Measurements from ENCODE around the gene SLC25A11.
"Not testable (repeated sequence)": the region's sequence is repeated elsewhere in the genome, so short reads cannot be mapped to it uniquely, and the experiment has no call there.

The SLC25A11 gene

DNA sequence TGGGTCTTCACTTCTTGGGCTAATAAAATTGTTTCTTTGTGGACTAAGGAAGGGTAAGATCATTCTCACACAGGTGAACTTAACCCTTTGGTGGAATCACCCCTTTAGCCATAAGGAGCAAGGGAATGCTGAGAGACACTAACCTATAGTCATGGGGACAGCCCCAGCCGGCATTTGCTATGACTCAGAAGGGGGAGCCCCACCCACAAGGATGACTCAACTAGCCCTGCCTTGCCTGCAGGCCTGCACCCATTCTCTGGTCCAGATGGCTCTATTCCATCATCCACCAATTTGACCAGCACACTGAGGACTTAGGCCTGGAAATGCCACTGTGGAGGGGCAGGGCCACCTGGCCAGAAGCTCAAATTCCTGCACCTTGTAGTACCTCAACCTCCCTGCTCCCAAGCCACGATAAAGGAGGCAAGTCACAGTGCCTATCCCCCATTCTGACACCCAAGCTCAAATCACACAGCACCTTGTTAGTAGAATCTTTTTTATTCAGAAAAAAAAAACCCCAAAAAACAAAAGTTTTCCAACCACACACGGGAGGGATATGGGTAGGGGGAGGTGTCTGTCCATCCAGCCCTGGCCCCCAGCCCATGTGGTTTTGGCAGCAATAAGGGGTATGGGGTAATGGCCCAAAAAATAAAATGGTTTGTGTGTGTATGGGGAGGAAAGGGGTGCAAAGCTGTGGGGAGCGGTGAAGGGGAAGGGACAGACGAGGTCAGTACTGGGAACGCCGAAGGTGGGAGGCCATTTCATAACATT, 5.5 kb upstream of the SLC25A11 start:
- DNase-seq (ENCODE audit: low read depth, low spot score), result no peak

DNA sequence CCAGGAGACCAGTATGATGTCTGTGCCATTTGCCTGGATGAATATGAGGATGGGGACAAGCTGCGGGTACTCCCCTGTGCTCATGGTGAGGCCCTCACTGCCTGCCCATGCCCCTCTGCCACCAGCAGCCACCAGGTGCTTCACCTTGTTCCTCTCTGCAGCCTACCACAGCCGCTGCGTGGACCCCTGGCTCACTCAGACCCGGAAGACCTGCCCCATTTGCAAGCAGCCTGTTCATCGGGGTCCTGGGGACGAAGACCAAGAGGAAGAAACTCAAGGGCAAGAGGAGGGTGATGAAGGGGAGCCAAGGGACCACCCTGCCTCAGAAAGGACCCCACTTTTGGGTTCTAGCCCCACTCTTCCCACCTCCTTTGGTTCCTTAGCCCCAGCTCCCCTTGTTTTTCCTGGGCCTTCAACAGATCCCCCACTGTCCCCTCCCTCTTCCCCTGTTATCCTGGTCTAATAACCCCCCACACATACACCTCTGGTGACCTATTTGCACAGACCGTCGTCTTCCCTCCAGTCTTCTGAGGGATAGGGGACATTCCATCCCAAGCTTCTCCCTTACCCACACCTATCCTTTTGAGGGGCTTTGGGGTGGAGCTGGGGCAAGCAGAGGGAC, 4.8 kb upstream of the SLC25A11 start:
- DNase-seq (ENCODE audit: low read depth, low spot score), result no peak

DNA sequence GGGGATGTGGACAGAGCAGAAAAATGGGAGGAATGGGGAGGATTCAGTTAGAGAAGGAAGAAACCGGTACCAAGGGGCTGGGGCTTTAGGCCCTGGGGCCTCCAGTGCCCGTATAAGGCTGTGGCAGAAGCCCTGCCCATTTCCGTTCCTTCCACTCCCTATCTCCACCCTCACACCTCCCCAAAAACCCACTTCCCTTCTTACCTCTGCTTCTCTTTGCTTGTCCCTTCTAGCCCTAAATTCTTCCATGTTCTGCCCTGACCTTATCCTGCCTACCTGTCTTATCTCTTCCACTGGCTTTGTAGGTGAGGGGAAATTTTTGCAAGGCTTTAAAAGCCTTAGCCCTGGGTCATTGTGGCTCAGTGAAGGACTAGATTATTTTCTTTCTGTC, 4.3 kb upstream of the SLC25A11 start:
- no peak for DNase-seq (ENCODE audit: low read depth, low spot score)

DNA sequence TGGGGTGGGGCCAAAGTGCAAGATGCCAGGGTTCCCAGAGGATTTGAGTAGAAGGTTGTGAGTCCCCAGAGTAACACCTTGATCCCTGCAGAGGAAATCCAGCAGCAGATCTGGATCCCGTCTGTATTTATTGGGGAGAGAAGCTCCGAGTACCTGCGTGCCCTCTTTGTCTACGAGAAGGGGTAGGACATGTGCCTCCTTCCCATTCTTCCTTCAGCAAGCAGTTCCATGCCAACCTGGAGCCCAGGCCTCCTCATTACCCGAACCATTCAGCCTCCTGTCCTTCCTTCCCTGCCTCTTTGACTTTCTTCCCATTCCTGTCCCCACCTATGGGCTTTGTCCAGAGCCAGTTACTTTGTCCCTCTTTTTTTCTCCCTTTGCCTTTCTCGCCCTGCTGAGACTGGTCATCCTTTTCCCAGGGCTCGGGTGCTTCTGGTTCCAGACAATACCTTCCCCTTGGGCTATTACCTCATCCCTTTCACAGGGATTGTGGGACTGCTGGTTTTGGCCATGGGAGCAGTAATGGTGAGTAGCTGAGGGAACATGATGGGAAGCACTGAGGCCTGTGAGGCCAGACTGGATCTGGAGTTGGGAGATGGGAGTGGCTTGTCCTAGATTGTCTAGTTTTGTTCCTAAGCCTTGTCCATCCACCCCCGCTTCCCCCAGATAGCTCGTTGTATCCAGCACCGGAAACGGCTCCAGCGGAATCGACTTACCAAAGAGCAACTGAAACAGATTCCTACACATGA, 3.1 kb upstream of the SLC25A11 start:
- no peak for DNase-seq (ENCODE audit: low read depth, low spot score)

DNA sequence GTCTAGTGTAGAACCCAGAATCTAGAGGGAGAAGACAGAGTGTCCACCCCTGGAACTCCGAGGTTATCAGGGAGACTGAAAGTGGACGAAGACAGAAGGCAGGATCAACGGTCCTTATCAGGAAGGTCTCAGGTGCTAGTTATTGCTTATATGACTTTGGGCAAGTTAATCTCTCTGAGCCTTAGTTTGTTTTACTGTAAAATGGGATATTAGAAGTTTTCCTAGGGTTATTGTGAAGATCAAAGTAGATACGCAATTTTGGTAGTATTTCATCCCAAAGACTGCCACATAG, 1.4 kb upstream of the SLC25A11 start:
- DNase-seq (ENCODE audit: low read depth, low spot score), result no peak

DNA sequence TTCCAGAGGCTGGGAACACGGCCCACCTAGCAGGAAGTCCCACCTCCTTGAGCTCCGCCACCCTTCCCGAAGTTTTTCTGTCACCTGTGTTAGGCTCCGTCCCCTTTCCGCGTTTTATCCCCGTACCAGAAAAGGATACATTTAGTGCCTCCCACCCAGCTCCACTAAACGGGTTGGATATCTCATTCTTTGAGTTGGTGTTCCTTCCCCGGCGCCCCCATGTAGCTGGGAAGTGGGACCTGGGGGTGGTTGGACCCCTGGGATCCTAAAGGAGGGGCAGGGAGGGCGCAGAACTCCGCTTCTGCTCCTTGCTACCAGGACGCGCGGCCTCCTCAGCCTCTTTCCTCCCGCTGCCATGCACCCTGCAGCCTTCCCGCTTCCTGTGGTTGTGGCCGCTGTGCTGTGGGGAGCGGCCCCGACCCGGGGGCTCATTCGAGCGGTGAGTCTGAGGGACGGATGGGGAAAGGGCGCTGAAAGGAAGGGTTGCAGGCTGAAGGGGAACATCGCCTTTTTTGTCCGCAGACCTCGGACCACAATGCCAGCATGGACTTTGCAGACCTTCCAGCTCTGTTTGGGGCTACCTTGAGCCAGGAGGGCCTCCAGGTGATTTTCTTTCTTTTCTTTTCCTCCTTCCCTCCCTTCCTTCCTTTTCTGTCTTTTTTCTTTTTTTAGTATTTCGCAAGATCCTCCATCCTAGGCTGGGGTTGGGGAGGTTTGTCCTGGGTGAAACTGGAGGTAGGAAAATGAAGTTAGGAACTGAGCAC, 891 bp upstream of the SLC25A11 start:
- no peak for DNase-seq (ENCODE audit: low read depth, low spot score)

DNA sequence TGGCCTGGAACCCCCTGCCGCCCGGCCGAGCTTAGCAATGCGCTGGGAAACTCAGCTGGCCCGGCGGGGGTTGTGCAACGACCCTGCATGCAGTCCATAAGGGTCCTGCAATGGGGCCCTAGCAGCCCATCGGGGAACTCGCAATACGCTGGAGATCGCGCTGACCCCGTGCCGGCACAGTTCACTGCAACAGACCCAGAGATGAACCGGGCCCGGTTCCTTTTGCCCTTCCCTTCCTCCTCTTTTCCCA, 375 bp downstream of the SLC25A11 start:
- no peak for DNase-seq (ENCODE audit: low read depth, low spot score)

DNA sequence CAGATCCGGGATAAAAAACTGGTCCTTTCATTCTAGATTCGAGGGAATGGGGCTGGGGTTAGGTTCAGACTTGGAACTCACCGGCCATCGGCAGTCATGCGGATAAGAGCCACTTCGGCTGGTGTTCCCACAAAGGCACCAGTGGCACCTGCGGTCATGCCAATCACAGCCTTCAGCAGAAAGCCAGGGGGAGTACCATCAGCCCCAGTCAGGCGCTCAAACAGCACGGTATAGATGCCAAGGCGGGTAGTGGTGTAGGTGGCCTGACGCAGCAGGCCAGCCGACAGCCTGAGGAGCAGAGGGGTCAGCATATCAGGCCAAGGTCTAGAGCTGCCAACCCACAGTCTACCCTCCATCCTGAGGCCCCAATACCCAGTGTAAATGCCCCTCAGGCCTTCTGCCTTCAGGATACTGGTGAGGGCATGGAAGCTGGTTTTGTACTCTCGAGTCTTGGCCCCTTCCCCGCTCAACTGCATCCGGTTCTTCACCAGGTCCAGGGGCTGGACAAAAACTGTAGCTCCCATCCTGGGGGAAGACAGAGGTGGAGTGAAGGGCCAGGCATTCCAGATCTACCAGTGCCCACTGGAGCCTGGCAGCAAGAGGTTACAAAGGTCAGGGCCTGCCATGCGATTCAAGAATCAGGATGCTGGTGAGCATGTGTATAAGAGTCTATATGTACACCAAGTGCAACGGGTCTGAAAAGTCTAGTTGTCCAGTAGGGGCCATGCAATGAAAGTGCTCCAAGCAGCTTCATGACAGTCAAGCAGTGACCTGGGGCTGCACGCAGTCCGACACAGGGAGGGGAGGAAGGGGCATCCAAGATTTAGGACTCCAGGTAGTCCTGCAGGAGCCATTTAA, 929 bp downstream of the SLC25A11 start:
- no peak for DNase-seq (ENCODE audit: low read depth, low spot score)

DNA sequence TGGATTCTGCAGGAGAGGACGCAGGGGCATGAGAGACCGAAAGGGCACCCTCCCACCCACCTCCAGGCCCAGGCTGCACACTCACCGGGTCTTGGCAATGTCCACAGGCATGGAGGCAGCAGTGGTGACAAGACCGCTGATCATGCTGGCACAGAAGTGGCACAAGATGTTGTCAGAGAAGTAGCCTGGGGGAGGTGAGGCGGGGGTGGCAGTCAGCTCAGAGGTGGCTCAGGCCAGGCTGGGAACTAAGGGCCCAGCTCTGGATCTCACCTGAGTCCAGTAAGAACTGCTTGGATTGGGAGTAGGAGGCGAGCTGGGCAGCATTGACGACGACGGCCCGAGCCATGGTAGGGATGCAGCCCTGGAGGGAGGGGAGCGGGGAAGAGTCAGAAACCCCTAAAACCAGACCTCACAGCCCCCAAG, 1.8 kb downstream of the SLC25A11 start:
- no peak for DNase-seq (ENCODE audit: low read depth, low spot score)

DNA sequence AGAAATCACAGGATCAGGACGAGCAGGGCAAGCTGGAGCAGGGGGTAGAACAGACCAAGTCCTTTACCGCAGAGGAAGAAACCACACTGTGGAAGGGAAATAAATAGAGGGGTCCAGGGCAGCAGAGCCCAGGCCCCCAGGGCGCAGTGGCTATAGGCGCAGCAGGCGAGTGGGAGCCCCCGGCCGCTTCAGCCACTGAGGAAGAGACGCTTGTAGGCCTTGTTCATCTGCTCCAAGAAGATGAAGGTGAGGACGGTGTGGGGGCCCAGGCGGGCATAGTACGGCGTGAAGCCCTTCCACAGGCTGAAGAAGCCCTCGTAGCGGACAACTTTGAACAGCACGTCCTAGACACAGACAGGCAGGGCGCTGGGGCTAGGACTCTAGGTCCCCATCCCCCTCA, 2.3 kb downstream of the SLC25A11 start:
- no peak for DNase-seq (ENCODE audit: low read depth, low spot score)

DNA sequence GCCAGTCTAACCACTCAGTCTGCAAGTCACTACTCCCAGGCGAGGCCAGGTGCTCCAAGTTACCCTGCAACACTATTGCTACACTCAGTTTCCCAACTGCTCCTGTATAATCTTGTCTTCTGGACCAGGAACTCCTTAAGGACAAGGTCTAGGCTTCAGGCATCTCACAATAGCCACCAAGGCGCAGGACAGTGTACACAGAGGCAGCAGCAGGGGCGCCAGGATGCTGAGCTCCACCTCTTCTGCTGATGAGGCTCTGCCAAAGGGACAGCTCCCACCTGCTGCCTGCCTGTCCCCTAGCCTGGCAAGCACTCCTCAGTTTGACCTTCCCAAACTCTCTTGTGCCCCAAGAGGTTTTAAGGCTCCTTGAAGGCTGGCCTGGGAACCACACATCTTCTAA, 3.4 kb downstream of the SLC25A11 start:
- DNase-seq (ENCODE audit: low read depth, low spot score), result no peak

DNA sequence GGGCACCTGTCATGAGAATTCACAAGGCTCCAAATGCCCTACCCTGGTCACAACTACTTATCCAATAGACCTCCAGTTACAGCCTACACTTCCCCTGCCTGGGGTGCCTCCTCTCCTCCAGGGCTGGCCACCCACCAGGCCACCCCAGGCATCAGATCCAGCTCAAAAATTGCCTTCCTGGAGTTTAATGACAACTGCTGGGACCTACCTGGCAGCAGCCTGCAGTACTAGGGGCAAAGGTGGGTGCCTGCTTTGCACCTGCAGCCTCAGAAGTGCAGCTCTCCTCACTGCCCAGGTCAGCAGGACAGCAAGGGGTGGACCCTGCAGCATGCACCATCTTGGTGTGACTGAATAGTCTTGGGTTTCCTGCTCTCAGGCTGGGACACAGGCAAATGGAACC, 4.2 kb downstream of the SLC25A11 start:
- DNase-seq (ENCODE audit: low read depth, low spot score), result no peak

DNA sequence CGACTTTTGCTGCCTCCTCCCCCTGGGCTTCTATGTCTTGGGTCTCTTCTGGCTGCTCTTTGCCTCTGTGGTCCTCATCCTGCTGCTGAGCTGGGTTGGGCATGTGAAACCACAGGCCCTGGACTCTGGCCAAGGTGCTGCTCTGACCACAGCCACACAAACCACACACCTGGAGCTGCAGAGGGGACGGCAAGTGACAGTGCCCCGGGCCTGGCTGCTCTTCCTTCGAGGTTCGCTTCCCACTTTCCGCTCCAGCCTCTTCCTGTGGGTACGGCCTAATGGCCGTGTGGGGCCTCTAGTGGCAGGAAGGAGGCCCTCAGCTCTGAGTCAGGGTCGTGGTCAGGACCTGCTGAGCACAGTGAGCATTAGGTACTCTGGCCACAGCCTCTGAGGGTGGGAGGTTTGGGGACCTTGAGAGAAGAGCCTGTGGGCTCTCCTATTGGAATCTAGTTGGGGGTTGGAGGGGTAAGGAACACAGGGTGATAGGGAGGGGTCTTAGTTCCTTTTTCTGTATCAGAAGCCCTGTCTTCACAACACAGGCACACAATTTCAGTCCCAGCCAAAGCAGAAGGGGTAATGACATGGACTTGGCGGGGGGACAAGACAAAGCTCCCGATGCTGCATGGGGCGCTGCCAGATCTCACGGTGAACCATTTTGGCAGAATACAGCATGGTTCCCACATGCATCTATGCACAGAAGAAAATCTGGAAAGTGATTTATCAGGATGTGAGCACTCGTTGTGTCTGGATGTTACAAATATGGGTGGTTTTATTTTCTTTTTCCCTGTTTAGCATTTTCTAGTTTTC, 5.5 kb downstream of the SLC25A11 start:
- no peak for DNase-seq (ENCODE audit: low read depth, low spot score)

DNA sequence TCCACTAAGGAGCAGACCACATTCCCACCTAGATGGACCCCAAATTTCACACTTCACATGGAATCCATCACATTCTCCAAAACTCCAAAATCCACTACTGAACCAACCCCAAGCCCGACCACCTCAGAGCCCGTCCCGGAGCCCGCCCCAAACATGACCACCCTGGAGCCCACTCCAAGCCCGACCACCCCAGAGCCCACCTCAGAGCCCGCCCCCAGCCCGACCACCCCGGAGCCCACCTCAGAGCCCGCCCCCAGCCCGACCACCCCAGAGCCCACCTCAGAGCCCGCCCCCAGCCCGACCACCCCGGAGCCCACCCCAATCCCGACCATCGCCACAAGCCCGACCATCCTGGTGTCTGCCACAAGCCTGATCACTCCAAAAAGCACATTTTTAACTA, 6.2 kb downstream of the SLC25A11 start:
- no peak for DNase-seq (ENCODE audit: low read depth, low spot score)

DNA sequence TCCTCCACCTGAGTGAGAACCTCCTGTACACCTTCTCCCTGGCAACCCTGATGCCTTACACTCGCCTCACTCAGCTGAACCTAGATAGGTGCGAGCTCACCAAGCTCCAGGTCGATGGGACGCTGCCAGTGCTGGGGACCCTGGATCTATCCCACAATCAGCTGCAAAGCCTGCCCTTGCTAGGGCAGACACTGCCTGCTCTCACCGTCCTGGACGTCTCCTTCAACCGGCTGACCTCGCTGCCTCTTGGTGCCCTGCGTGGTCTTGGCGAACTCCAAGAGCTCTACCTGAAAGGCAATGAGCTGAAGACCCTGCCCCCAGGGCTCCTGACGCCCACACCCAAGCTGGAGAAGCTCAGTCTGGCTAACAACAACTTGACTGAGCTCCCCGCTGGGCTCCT, 7.1 kb downstream of the SLC25A11 start:
- no peak for DNase-seq (ENCODE audit: low read depth, low spot score)

DNA sequence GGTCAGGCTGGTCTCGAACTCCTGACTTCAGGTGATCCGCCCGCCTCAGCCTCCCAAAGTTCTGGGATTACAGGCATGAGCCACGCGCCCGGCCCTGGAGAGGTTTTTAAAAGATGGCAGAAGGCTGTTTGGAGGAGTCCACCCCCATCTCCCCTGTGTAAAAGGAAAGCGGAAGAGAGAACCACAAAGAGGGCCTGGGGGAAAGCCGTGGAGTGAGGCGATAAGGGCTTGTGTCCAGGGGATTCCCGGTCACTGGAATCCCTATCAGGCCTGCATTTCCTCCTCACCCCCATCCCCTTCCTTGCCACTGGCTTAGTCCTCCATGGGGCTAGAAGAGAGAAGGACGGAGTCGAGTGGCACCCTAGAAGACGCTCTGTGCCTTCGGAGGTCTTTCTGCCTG, 7.9 kb downstream of the SLC25A11 start, which contains the start of gene GP1BA:
Gene GP1BA, plus strand, starts transcription at position 315 of the 400 bp plus-strand sequence. CDS start 328 bp downstream, outside the sequence.
- DNase-seq (ENCODE audit: low read depth, low spot score), result no peak

DNA sequence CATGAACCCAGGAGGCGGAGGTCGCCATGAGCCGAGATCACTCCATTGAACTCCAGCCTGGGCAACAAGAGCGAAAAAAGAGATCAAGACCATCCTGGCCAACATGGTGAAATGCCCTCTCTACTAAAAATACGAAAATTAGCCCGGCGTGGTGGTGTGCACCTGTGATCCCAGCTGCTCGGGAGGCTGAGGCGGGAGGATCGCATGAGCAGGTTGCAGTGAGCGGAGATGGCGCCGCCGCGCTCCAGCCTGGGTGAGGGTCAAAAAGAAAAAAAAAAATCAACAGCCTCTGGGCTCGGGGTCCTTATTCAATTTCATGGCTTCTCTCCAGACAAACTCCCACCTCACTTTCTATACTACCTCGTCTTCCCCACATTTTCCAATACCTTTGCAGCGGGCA, 11.0 kb downstream of the SLC25A11 start:
- DNase-seq (ENCODE audit: low read depth, low spot score), result no peak

DNA sequence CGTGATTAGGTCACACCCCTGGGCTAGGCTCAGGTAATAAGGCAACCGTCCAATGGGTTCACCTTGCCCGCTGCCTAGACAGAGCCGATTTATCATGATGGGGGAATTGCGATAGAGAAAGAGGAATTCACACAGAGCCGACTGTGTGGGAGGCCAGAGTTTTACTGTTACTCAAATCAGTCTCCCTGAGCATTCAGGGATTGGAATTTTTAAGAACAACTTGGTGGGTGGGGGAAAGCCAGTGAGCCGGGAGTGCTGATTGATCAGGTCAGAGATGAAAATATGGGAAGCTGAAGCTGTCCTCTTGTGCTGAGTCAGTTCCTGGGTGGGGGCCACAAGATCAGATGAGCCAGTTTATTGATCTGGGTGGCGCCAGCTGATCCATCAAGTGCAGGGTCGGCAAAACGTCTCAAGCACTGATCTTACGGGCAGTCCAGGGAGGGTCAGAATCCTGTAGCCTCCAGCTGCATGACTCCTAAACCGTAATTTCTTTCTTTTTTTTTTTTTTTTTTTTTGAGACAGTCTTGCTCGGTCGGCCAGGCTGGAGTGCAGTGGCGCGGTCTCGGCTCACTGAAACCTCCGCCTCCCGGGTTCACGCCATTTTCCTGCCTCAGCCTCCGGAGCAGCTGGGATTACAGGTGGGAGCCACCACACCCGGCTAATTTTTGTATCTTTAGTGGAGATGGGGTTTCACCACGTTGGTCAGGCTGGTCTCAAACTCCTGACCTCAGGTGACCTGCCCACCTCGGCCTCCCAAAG, 13.1 kb downstream of the SLC25A11 start:
- DNase-seq (ENCODE audit: low read depth, low spot score), result not testable (repeated sequence)

DNA sequence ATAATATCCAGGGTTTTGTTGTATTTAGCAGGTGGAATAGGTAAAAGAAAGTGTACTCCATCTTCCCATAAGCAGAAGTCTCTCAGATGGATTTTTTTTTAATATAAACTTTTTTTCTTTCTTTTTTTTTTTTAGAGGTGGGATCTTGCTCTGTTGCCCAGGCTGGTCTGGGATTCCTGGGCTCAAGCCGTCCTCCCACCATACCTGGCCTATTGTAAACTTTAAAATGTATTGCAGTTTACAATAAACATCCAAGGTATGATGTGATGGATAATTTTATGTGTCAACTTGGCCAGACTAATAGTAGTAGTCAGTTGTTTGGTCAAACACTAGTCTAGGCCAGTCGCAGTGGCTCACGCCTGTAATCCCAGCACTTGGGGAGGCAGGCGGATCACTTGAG, 18.5 kb downstream of the SLC25A11 start:
- no peak for DNase-seq (ENCODE audit: low read depth, low spot score)
